ENCODE results near the gene RMDN3.

RMDN3 gene

GRCh38 chr15:40693904-40694687 is 61.0 kb downstream of the RMDN3 start:
- H3K4me3 ChIP-seq (ENCODE audit: low read depth, low read length) = peak overlapping the region; percentile 96
- CTCF ChIA-PET = interaction anchor here (0.6 to 1.9 kb wide), 12 partner anchors 12 to 203 kb away, joined by 3 to 10 read pairs (median 4); partner anchors contain the start of gene VPS18
- no peak for DNase-seq (ENCODE audit: low read depth, low spot score)
- POLR2A ChIA-PET = interaction anchor here (0.6 to 0.8 kb wide), 2 partner anchors 46 to 424 kb away, joined by 3 read pairs; no protein-coding TSS in a partner anchor
- no peak for TF ChIP-seq CTCF (IDR thresholded peaks at IDR 0.05; ENCODE audit: insufficient read depth, low read length, missing control alignments)

DNA sequence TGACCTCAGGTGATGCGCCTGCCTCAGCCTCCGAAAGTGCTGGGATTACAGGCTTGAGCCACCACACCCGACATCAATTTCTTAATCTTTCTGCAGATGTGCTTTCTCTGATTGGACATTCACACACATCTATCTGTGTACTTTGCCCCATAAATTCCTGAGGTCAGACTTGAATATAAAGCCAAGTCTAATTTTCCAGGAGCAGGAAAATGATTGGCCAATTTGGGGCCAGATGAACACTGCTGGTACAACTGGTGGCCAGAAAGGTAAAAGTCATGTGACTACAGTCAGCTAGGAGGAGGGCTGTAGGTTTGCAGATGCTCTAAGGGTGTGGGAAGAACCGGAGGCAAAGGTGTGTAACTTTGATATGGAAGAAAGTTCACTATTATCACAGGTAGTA is 63.3 kb downstream of the RMDN3 start:
- DNase-seq (ENCODE audit: low read depth, low spot score) = no peak
- no peak overlapping the region for H3K4me3 ChIP-seq (ENCODE audit: low read depth, low read length)
- POLR2A ChIA-PET = no interaction called here
- CTCF ChIA-PET = interaction anchor here (0.7 to 1.3 kb wide), 2 partner anchors 201 to 202 kb away, joined by 3 read pairs; partner anchors contain the start of gene VPS18
- TF ChIP-seq CTCF (IDR thresholded peaks at IDR 0.05; ENCODE audit: insufficient read depth, low read length, missing control alignments) = no peak

GRCh38 chr15:40688932-40689799 is 65.9 kb downstream of the RMDN3 start:
- DNase-seq (ENCODE audit: low read depth, low spot score) = no peak
- H3K4me3 ChIP-seq (ENCODE audit: low read depth, low read length) = no peak overlapping the region
- ChIA-PET CTCF (interaction anchor here (1.1 kb wide), 1 partner anchor 203 kb away, joined by 3 read pairs; no protein-coding TSS in a partner anchor), POLR2A (no interaction called here)
- TF ChIP-seq CTCF (IDR thresholded peaks at IDR 0.05; ENCODE audit: insufficient read depth, low read length, missing control alignments) = no peak

Data from AG04449 (cell line).